ENCODE data around the gene TPK1.

TPK1 gene

GRCh38 chr7:144517749-144518148 is 318.1 kb downstream of the TPK1 start:
- no peak overlapping the region for H3K27ac ChIP-seq
- H3K4me3 ChIP-seq = no peak overlapping the region
- no peak for TF ChIP-seq CTCF (IDR thresholded peaks at IDR 0.05)
- DNase-seq (ENCODE audit: low spot score) = no peak

- H3K4me3 ChIP-seq = no peak overlapping the region
- DNase-seq (ENCODE audit: low spot score) = no peak
- TF ChIP-seq CTCF (IDR thresholded peaks at IDR 0.05) = no peak
- H3K27ac ChIP-seq = no peak overlapping the region
Measured at GRCh38 chr7:144516729-144517525, 318.9 kb downstream of the TPK1 start.

- DNase-seq (ENCODE audit: low spot score) = no peak
- TF ChIP-seq CTCF (IDR thresholded peaks at IDR 0.05) = no peak
- H3K27ac ChIP-seq = no peak overlapping the region
- no peak overlapping the region for H3K4me3 ChIP-seq
Measured at GRCh38 chr7:144513334-144513733, 322.5 kb downstream of the TPK1 start.

DNA sequence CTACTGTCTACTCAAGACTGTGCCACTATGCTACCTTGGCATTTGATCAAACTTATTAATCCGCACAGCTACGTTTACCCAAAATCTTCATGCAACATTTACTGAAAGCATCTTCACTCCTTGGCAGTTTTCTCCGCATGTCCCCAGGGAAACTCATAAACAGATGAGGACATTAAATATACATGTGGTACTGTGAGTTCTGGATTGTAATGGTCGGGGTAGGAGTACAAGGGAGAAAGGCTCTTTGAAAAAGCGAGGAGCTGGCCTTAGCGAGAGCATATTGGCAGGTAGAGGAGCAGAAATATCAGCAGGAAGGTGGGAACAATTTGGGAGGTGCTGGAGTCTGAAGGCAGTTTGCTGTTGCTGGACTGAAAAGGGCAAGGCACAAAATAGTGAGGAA is 325.2 kb downstream of the TPK1 start:
- DNase-seq (ENCODE audit: low spot score) = no peak
- H3K4me3 ChIP-seq = no peak overlapping the region
- no peak for TF ChIP-seq CTCF (IDR thresholded peaks at IDR 0.05)
- no peak overlapping the region for H3K27ac ChIP-seq

GRCh38 chr7:144508702-144509101 is 327.2 kb downstream of the TPK1 start:
- DNase-seq (ENCODE audit: low spot score) = no peak
- H3K4me3 ChIP-seq = no peak overlapping the region
- TF ChIP-seq CTCF (IDR thresholded peaks at IDR 0.05) = no peak
- no peak overlapping the region for H3K27ac ChIP-seq

DNA sequence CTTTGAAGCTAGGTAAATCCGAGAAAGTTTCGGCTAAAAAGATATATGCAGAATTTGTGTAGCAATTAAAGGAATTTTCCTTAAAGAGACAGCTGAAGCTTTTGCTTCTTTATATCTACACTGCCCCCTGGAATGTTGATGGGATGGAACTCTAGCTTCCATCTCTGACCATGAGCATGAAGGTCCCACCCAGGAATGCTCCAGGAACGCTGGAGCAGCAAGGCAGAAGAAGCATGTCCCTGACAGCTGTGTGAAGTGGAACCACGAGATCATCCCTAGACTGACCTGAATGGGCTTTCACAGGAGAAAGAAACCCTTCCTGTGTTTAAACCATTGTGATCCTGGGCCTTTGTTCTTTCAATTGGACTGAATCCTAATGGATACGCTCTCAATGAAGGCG is 332.6 kb downstream of the TPK1 start:
- H3K27ac ChIP-seq = no peak overlapping the region

More for the DNA sequence above, 332.6 kb downstream of the TPK1 start:
- no peak for TF ChIP-seq CTCF (IDR thresholded peaks at IDR 0.05)
- DNase-seq (ENCODE audit: low spot score) = no peak
- H3K4me3 ChIP-seq = no peak overlapping the region

Data from coronary artery (tissue), 2 donors.